ENCODE results near the gene DCST2. TPM values are rescaled to one million over a fixed set of nuclear protein-coding genes. Genes with fewer than 3 reads are reported as not detected.
A peak's percentile ranks its signal among the peaks of the same experiment; 100 is the strongest.

DCST2 gene
- total RNA-seq, 3 donors from 2014 or later, result 1.7 to 3.3 (median 2.3) TPM

DNA sequence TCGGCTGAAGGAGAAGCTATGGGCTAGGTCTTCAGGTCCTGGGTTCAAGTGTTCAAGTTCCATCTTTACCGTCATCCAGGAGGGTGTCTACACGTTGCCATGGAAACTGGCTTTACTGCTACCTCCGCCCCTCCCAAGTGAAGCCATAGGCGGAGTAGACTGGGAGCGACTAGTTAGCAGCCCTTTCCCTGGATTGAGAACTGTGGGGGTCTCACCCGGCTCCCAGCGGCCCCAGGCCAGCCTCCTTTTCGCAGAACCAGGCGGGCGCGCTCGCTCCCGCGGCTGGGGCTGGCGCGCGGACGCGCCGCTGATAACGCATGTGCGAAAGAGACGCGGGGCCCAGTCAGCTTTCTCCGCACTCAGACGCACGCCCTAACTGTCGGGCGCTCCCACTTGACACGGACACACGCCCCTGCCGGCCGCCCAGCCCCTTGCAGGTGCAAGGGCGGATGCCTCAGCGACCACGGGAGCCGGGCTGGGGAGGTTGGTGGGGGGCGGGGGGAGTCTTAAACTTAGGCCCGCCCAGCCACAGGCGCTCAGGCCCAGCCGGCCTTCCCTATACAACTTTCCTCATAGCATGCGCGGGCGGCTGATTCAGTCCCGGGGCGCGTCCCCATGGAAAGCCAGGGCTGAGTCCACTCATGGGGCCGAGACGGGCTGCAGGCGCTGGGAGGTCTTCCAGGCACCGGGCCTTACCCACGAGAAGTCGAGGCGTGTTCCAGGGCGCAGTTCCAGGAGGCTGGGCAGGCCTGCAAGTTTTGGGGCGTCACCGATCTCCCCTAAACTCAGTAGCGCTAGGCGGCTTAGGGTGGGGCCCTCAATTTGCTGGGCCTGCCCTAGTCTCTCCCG is 37.4 kb upstream of the DCST2 start:
- peak; percentile 88 to 91 (median 90) for DNase-seq

DNA sequence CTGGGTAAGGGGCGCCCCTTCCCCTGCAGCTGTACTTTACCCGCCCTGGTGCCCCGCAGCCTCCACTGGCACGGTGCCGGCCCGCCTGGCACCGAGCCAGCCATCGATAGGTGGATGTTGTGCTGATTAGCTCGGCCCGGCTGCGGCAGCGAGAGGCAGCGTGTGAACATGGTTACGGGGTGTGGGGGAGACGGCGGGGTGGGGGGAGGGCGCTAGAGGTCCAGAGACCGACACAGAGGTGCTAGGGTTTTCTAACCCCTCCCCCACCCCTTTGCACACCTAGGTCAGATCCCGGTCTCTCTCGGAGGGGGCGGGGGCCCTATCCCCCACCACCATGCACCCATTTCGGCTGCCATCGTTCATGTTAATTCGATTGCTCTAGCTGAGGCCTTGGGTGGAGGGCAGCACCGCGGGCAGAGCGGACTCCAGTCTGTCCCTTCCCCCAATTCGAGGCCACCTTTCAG is 36.6 kb upstream of the DCST2 start:
- Histone ChIP-seq H3K36me3 (ENCODE audit: low read depth) (no peaks in the 10 kb centered on the region), H3K4me3 (no peak overlapping the region), H3K9me3 (no peaks in the 10 kb centered on the region), H3K4me1 (ENCODE audit: low read depth) (peaks cover 16% of the 10 kb centered on the region)
- intact Hi-C loops (cut with DNase I, micrococcal nuclease), result no loop called here
- ATAC-seq (peak; percentile 7), DNase-seq (peak; percentile 32 to 51 (median 49))
- TF ChIP-seq, protein P1, sequence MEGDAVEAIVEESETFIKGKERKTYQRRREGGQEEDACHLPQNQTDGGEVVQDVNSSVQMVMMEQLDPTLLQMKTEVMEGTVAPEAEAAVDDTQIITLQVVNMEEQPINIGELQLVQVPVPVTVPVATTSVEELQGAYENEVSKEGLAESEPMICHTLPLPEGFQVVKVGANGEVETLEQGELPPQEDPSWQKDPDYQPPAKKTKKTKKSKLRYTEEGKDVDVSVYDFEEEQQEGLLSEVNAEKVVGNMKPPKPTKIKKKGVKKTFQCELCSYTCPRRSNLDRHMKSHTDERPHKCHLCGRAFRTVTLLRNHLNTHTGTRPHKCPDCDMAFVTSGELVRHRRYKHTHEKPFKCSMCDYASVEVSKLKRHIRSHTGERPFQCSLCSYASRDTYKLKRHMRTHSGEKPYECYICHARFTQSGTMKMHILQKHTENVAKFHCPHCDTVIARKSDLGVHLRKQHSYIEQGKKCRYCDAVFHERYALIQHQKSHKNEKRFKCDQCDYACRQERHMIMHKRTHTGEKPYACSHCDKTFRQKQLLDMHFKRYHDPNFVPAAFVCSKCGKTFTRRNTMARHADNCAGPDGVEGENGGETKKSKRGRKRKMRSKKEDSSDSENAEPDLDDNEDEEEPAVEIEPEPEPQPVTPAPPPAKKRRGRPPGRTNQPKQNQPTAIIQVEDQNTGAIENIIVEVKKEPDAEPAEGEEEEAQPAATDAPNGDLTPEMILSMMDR (IDR thresholded peaks at IDR 0.05), result no peak

More for the DNA sequence above, 37.4 kb upstream of the DCST2 start:
- Histone ChIP-seq H3K9me3 (no peaks in the 10 kb centered on the region), H3K36me3 (ENCODE audit: low read depth) (no peaks in the 10 kb centered on the region), H3K4me3 (peak overlapping the region; percentile 9), H3K4me1 (ENCODE audit: low read depth) (peaks cover 16% of the 10 kb centered on the region)
- ATAC-seq, result peak; percentile 92
- intact Hi-C loops (cut with DNase I, micrococcal nuclease), result no loop called here
- TF ChIP-seq, protein P1 (IDR thresholded peaks at IDR 0.05), result peak; percentile 64

DNA sequence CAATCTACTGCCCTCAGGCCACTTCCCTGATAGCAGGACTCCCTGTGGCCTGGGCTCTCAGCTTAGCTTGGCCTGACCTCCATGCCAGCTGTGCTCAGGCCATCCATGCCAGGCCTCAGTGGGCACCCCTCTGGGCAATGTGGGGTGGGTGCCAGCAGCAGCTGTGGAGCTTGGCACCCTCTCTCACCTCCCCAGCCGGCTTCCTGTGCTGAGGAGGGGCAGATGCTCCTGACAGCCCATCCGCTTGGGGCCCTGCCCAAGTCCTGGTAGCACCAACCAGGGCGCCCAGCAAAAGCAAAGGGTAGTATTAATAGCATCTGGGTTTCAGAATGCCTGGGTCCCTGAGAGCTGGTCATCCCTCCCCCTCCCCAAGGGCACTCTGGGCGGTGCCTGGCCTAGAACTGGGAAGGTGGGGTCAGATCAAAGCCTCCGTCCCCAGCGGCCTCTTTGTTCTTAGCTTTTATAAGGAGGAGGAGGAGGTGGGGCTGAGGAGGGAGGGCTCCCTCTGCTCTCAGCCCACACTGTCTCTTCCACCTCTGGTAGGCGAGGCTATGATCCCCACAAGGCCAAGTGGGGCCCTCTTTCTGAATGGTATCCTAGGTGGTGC is 36.1 kb upstream of the DCST2 start:
- Histone ChIP-seq H3K4me1 (ENCODE audit: low read depth) (peaks cover 21% of the 10 kb centered on the region), H3K36me3 (ENCODE audit: low read depth) (no peaks in the 10 kb centered on the region), H3K4me3 (no peak overlapping the region), H3K9me3 (no peaks in the 10 kb centered on the region)
- ATAC-seq, result peak; percentile 17
- intact Hi-C loops (cut with DNase I, micrococcal nuclease), result no loop called here
- peak in 2 of 3 donors; percentile 37 to 46 for DNase-seq
- TF ChIP-seq, protein P1 (IDR thresholded peaks at IDR 0.05), result no peak

DNA sequence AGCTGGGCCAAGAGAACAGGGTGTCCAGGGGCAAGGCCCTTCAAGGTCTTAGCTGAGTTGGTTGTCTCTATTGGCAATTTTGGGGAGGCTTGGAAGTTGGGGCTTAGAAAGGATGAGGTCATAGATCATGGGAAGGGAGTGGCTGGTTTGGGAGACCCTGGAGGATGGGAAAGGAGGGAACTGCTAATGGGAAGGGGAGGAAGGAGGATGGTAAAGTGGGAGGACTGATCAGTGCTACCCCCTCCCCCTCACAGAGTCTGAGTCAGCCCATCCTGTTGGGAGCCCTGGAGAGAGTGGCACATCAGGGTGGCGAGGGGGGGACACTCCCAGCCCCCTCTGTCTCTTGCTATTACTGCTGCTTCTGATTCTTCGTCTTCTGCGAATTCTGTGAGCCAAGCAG is 35.0 kb upstream of the DCST2 start:
- ATAC-seq (no peak), DNase-seq (no peak)
- Histone ChIP-seq H3K4me3 (no peak overlapping the region), H3K4me1 (ENCODE audit: low read depth) (peaks cover 23% of the 10 kb centered on the region), H3K9me3 (no peaks in the 10 kb centered on the region), H3K36me3 (ENCODE audit: low read depth) (no peaks in the 10 kb centered on the region)
- TF ChIP-seq, protein P1 (IDR thresholded peaks at IDR 0.05), result no peak
- intact Hi-C loops (cut with DNase I, micrococcal nuclease), result no loop called here

DNA sequence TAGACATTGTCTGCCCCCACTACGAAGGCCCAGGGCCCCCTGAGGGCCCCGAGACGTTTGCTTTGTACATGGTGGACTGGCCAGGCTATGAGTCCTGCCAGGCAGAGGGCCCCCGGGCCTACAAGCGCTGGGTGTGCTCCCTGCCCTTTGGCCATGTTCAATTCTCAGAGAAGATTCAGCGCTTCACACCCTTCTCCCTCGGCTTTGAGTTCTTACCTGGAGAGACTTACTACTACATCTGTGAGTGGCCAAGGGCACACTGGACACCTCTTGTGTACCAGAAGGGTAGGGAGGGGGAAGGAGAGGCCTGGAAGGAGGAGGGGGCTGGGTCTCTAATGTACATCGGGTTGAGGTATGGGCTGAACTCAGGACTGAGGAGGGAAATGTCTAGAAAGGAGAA is 33.2 kb upstream of the DCST2 start:
- TF ChIP-seq, protein P1 (IDR thresholded peaks at IDR 0.05), result no peak

More for the DNA sequence above, 33.2 kb upstream of the DCST2 start:
- H3K4me3 ChIP-seq, result no peak overlapping the region
- no peaks in the 10 kb centered on the region for H3K36me3 ChIP-seq (ENCODE audit: low read depth)
- H3K4me1 ChIP-seq (ENCODE audit: low read depth), result peaks cover 39% of the 10 kb centered on the region
- intact Hi-C loops (cut with DNase I, micrococcal nuclease), result no loop called here
- no peaks in the 10 kb centered on the region for H3K9me3 ChIP-seq
- DNase-seq (no peak), ATAC-seq (no peak)
